ENCODE results near the gene CBARP.
"Not testable (repeated sequence)": the region's sequence is repeated elsewhere in the genome, so short reads cannot be mapped to it uniquely, and the experiment has no call there.

Gene CBARP

GRCh38 chr19:1213391-1214286 lies 24.2 kb downstream of the CBARP start:
- no peak for TF ChIP-seq CTCF (IDR thresholded peaks at IDR 0.05; ENCODE audit: poor library complexity, severe bottlenecking)
- Histone ChIP-seq H3K27ac (ENCODE audit: poor library complexity, severe bottlenecking) (peak overlapping the region; percentile 93), H3K4me3 (ENCODE audit: severe bottlenecking) (no peak overlapping the region), H3K27me3 (ENCODE audit: insufficient read depth, poor library complexity, severe bottlenecking) (no peaks in the 10 kb centered on the region), H3K36me3 (ENCODE audit: low read depth) (peaks cover 9% of the 10 kb centered on the region), H3K9me3 (ENCODE audit: severe bottlenecking) (no peaks in the 10 kb centered on the region), H3K4me1 (ENCODE audit: insufficient read depth, poor library complexity, severe bottlenecking) (peaks cover 70% of the 10 kb centered on the region)
- ATAC-seq (ENCODE audit: low read depth) (peak; percentile 69), DNase-seq (ENCODE audit: low spot score) (peak; percentile 81)

- ATAC-seq (ENCODE audit: low read depth) (no peak), DNase-seq (ENCODE audit: low spot score) (peak; percentile 64)
- H3K4me3 ChIP-seq (ENCODE audit: severe bottlenecking): no peak overlapping the region
- H3K36me3 ChIP-seq (ENCODE audit: low read depth): peaks cover 13% of the 10 kb centered on the region
- peak overlapping the region; percentile 93 for H3K27ac ChIP-seq (ENCODE audit: poor library complexity, severe bottlenecking)
- H3K9me3 ChIP-seq (ENCODE audit: severe bottlenecking): no peaks in the 10 kb centered on the region
- H3K27me3 ChIP-seq (ENCODE audit: insufficient read depth, poor library complexity, severe bottlenecking): no peaks in the 10 kb centered on the region
- peaks cover 67% of the 10 kb centered on the region for H3K4me1 ChIP-seq (ENCODE audit: insufficient read depth, poor library complexity, severe bottlenecking)
- no peak for TF ChIP-seq CTCF (IDR thresholded peaks at IDR 0.05; ENCODE audit: poor library complexity, severe bottlenecking)
Observed at GRCh38 chr19:1211494-1212234, 26.1 kb downstream of the CBARP start.

GRCh38 chr19:1210227-1210538 lies 27.6 kb downstream of the CBARP start:
- no peaks in the 10 kb centered on the region for H3K27me3 ChIP-seq (ENCODE audit: insufficient read depth, poor library complexity, severe bottlenecking)
- DNase-seq (ENCODE audit: low spot score) (peak; percentile 58), ATAC-seq (ENCODE audit: low read depth) (no peak)
- no peak for TF ChIP-seq CTCF (IDR thresholded peaks at IDR 0.05; ENCODE audit: poor library complexity, severe bottlenecking)
- H3K36me3 ChIP-seq (ENCODE audit: low read depth): peaks cover 13% of the 10 kb centered on the region
- H3K27ac ChIP-seq (ENCODE audit: poor library complexity, severe bottlenecking): peak overlapping the region; percentile 93
- no peaks in the 10 kb centered on the region for H3K9me3 ChIP-seq (ENCODE audit: severe bottlenecking)
- no peak overlapping the region for H3K4me3 ChIP-seq (ENCODE audit: severe bottlenecking)
- peaks cover 53% of the 10 kb centered on the region for H3K4me1 ChIP-seq (ENCODE audit: insufficient read depth, poor library complexity, severe bottlenecking)

- peak; percentile 83 for DNase-seq (ENCODE audit: low spot score)
- not testable (repeated sequence) for H3K4me3 ChIP-seq (ENCODE audit: severe bottlenecking); H3K9me3 ChIP-seq (ENCODE audit: severe bottlenecking); H3K27me3 ChIP-seq (ENCODE audit: insufficient read depth, poor library complexity, severe bottlenecking)
- H3K27ac ChIP-seq (ENCODE audit: poor library complexity, severe bottlenecking): peak overlapping the region; percentile 93
- ATAC-seq (ENCODE audit: low read depth): peak; percentile 43
- peaks cover 13% of the 10 kb centered on the region for H3K36me3 ChIP-seq (ENCODE audit: low read depth)
- H3K4me1 ChIP-seq (ENCODE audit: insufficient read depth, poor library complexity, severe bottlenecking): peaks cover 39% of the 10 kb centered on the region
Observed at GRCh38 chr19:1208830-1209229, 29.0 kb downstream of the CBARP start.

- ATAC-seq (ENCODE audit: low read depth) (peak; percentile 2; the same call in 2 of the 3 replicates), DNase-seq (ENCODE audit: low spot score) (peak; percentile 64)
- no peaks in the 10 kb centered on the region for H3K9me3 ChIP-seq (ENCODE audit: severe bottlenecking)
- H3K4me1 ChIP-seq (ENCODE audit: insufficient read depth, poor library complexity, severe bottlenecking): peaks cover 30% of the 10 kb centered on the region
- peak overlapping the region; percentile 93 for H3K27ac ChIP-seq (ENCODE audit: poor library complexity, severe bottlenecking)
- no peaks in the 10 kb centered on the region for H3K27me3 ChIP-seq (ENCODE audit: insufficient read depth, poor library complexity, severe bottlenecking)
- H3K4me3 ChIP-seq (ENCODE audit: severe bottlenecking): peak overlapping the region; percentile 92
- TF ChIP-seq CTCF (IDR thresholded peaks at IDR 0.05; ENCODE audit: poor library complexity, severe bottlenecking): no peak
- H3K36me3 ChIP-seq (ENCODE audit: low read depth): peaks cover 9% of the 10 kb centered on the region
Observed at GRCh38 chr19:1206864-1207450, 30.8 kb downstream of the CBARP start.
